Tibial nerve (tissue), 4 donors: ENCODE measurements around the gene TSPAN13. TPM values are rescaled to one million over a fixed set of nuclear protein-coding genes. Genes with fewer than 3 reads are reported as not detected.

Experiments used
- DNase-seq, 2 donors: peaks; one replicate each; pipeline ENCODE4 v3.0.0-alpha.2; 2019; ENCODE audit warnings: low spot score in 2 of 2
- H3K27ac ChIP-seq, 4 donors: fragments of 200-600 bp; sonication (generic) in 3 of 4; one replicate each; pipeline ENCODE4 v1.5.1; 2017 to 2019; ENCODE audit warnings: mild to moderate bottlenecking in 1 of 4
- H3K27me3 ChIP-seq, 2 donors: fragments of 200-600 bp; sonication (generic) in 1 of 2; one replicate each; pipeline versions ENCODE4 v1.5.1 to v1.6.0; 2017 to 2019
- H3K36me3 ChIP-seq, 3 donors: fragments of 200-600 bp; sonication (generic); one replicate each; pipeline ENCODE4 v1.5.1; 2018 to 2019
- H3K4me1 ChIP-seq, 4 donors: fragments of 200-600 bp; sonication (generic) in 3 of 4; one replicate each; pipeline ENCODE4 v1.5.1; 2017 to 2019
- H3K4me3 ChIP-seq, 4 donors: fragments of 200-600 bp; sonication (generic) in 3 of 4; one replicate each; pipeline ENCODE4 v1.5.1; 2017 to 2019; ENCODE audit warnings: mild to moderate bottlenecking in 1 of 4, moderate library complexity in 1 of 4
- H3K9me3 ChIP-seq, 4 donors: fragments of 200-600 bp; sonication (generic) in 3 of 4; one replicate each; pipeline ENCODE4 v1.5.1; 2017 to 2019
- CTCF ChIP-seq, 5 experiments: fragments of 200-600 bp in 3 of 5; fragments of 450-650 bp in 2 of 5; sonication (generic) in 3 of 5; IDR thresholded peaks; one replicate each; pipeline ENCODE4 v1.5.1; 2016 to 2019; ENCODE audit warnings: antibody characterized with exemption in 5 of 5, mild to moderate bottlenecking in 3 of 5, moderate library complexity in 2 of 5
- EP300 ChIP-seq, 2 donors: sonication (generic); formaldehyde crosslinking; IDR thresholded peaks; one replicate each; pipeline ENCODE4 v1.6.1; 2017; ENCODE audit warnings: antibody characterized with exemption in 2 of 2, mild to moderate bottlenecking in 1 of 2
- POLR2A ChIP-seq, 2 donors: fragments of 450-650 bp; IDR thresholded peaks; one replicate each; pipeline ENCODE4 v1.6.1; 2017; ENCODE audit warnings: antibody characterized with exemption in 2 of 2, mild to moderate bottlenecking in 2 of 2, moderate library complexity in 2 of 2
- WGBS, 2 donors: methylation state at CpG; one replicate each; pipeline ENCODE4 v1.1.5; 2018; 5-methylcytosine and 5-hydroxymethylcytosine counted together
- total RNA-seq, 4 donors: library from RNA; depleted of rRNA; stranded (reverse); fragments of >200 nt; gene quantifications; one replicate each; pipeline ENCODE4 v1.1.0, GENCODE V29; 2016

TSPAN13 gene
- total RNA-seq, 4 donors from 2014 or later, result 6.9 to 11.7 (median 9.0) TPM

DNA sequence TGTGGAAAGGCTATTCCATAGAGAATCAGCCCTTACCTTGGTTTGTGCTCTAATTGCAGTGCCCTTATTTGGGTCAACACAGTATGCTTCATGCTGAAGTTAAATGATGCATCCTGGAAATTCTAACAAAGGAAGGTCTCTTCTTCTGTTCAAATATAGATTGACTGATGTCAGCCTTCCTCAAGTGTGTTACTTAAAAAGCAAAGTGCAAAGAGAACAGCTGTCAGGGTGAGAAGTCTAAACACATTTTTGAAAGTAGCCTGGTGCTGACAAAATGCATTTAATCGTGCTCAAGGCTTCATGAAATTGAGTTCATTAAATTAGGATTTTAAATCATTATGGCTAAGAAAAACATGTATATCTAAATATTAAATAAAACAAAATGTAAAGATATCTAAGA is 31.8 kb downstream of the TSPAN13 start:
- Histone ChIP-seq H3K4me3 (no peak overlapping the region), H3K27me3 (no peaks in the 10 kb centered on the region), H3K36me3 (no peaks in the 10 kb centered on the region), H3K4me1 (peaks cover 0 to 4% (median 0%) of the 10 kb centered on the region in 4 donors), H3K9me3 (no peaks in the 10 kb centered on the region), H3K27ac (no peak overlapping the region)
- WGBS, 2 donors, result 82 to 88% methylated on average over 1 of the region's 1 CpG
- DNase-seq, result no peak
- no peak for TF ChIP-seq EP300 (IDR thresholded peaks at IDR 0.05)
- no peak for TF ChIP-seq CTCF (IDR thresholded peaks at IDR 0.05)
- TF ChIP-seq POLR2A (IDR thresholded peaks at IDR 0.05), result no peak

GRCh38 chr7:16785846-16786245 is 32.3 kb downstream of the TSPAN13 start:
- H3K27ac ChIP-seq, result no peak overlapping the region
- H3K36me3 ChIP-seq, result no peaks in the 10 kb centered on the region
- 79 to 82% methylated on average over 2 of the region's 2 CpGs for WGBS, 2 donors

GRCh38 chr7:16786257-16786656 is 32.7 kb downstream of the TSPAN13 start:
- no peak overlapping the region for H3K27ac ChIP-seq
- WGBS, 2 donors, result 41 to 42% methylated on average over 4 of the region's 4 CpGs
- no peak for DNase-seq

More at GRCh38 chr7:16785846-16786245, 32.3 kb downstream of the TSPAN13 start:
- Histone ChIP-seq H3K27me3 (no peaks in the 10 kb centered on the region), H3K4me3 (no peak overlapping the region), H3K9me3 (no peaks in the 10 kb centered on the region), H3K4me1 (peaks cover 0 to 4% (median 0%) of the 10 kb centered on the region in 4 donors)
- no peak for DNase-seq
- TF ChIP-seq CTCF (IDR thresholded peaks at IDR 0.05), result no peak
- no peak for TF ChIP-seq POLR2A (IDR thresholded peaks at IDR 0.05)
- no peak for TF ChIP-seq EP300 (IDR thresholded peaks at IDR 0.05)

DNA sequence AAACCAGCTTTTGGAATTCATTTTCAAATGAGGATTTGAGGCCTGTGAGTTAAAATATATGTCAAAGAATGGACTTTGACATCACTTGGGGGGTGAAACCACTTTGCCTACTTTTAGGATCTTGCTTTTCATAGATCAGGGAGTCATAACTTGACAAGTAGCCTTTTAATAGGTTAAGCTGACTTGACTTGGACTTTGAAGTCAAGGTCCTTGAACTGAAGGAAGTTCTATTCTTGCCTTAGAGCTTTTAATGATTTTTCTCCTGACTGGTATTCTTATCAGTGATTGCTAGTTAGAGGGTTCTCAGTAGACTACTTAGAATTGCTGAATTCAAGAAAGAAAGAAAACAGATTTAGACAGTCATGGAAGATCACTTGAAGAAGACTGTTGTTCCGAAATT is 33.6 kb downstream of the TSPAN13 start:
- no peak overlapping the region for H3K27ac ChIP-seq
- peaks cover 0 to 4% (median 0%) of the 10 kb centered on the region in 4 donors for H3K4me1 ChIP-seq
- DNase-seq, result no peak
- no peaks in the 10 kb centered on the region for H3K36me3 ChIP-seq
- TF ChIP-seq CTCF (IDR thresholded peaks at IDR 0.05), result no peak
- TF ChIP-seq EP300 (IDR thresholded peaks at IDR 0.05), result no peak
- TF ChIP-seq POLR2A (IDR thresholded peaks at IDR 0.05), result no peak
- no peaks in the 10 kb centered on the region for H3K9me3 ChIP-seq
- 95 to 98% methylated on average over 1 of the region's 1 CpG for WGBS, 2 donors
- H3K4me3 ChIP-seq, result no peak overlapping the region
- H3K27me3 ChIP-seq, result no peaks in the 10 kb centered on the region

More at GRCh38 chr7:16786257-16786656, 32.7 kb downstream of the TSPAN13 start:
- Histone ChIP-seq H3K4me1 (peaks cover 0 to 4% (median 0%) of the 10 kb centered on the region in 4 donors), H3K36me3 (no peaks in the 10 kb centered on the region), H3K4me3 (no peak overlapping the region), H3K9me3 (no peaks in the 10 kb centered on the region), H3K27me3 (no peaks in the 10 kb centered on the region)
- no peak for TF ChIP-seq EP300 (IDR thresholded peaks at IDR 0.05)
- TF ChIP-seq CTCF (IDR thresholded peaks at IDR 0.05), result no peak
- no peak for TF ChIP-seq POLR2A (IDR thresholded peaks at IDR 0.05)

GRCh38 chr7:16791071-16791470 is 37.5 kb downstream of the TSPAN13 start:
- no peaks in the 10 kb centered on the region for H3K36me3 ChIP-seq
- WGBS, 2 donors, result 26 to 32% methylated on average over 1 of the region's 1 CpG
- no peak for DNase-seq
- TF ChIP-seq POLR2A (IDR thresholded peaks at IDR 0.05) (no peak), EP300 (IDR thresholded peaks at IDR 0.05) (no peak), CTCF (IDR thresholded peaks at IDR 0.05) (no peak)
- H3K27ac ChIP-seq, result no peak overlapping the region
- no peaks in the 10 kb centered on the region for H3K9me3 ChIP-seq
- no peaks in the 10 kb centered on the region for H3K4me1 ChIP-seq
- H3K4me3 ChIP-seq, result no peak overlapping the region
- no peaks in the 10 kb centered on the region for H3K27me3 ChIP-seq
